Stimulated activated naive CD8-positive, alpha-beta T cell treated with anti-CD3 and anti-CD28 coated beads, Interleukin-15, amount 100 ng/mL, for 72 hours (primary cell): ENCODE measurements around the gene LEP.

Experiments
- ATAC-seq: fragments of 150-1000 bp; cut with Tn5 transposase; 2 replicates; pipeline ENCODE4 v1.10.0; 2021; ENCODE audit warnings: mild to moderate bottlenecking, moderate library complexity
- DNase-seq, 2 donors: peaks; one replicate each; pipeline ENCODE4 v3.0.0; 2021 to 2022
- H3K27ac Mint-ChIP-seq, 2 donors: one replicate each; pipeline ENCODE4 v1.8.0; 2022; ENCODE audit warnings: mild to moderate bottlenecking in 2 of 2, mixed read lengths in 2 of 2, moderate library complexity in 2 of 2
- H3K27me3 Mint-ChIP-seq: one replicate; pipeline ENCODE4 v1.8.0; 2022; ENCODE audit warnings: mixed read lengths
- H3K4me1 Mint-ChIP-seq: one replicate; pipeline ENCODE4 v1.8.0; 2022; ENCODE audit warnings: mild to moderate bottlenecking, mixed read lengths
- H3K4me3 Mint-ChIP-seq, 2 donors: one replicate each; pipeline ENCODE4 v1.8.0; 2022; ENCODE audit warnings: mild to moderate bottlenecking in 2 of 2, mixed read lengths in 2 of 2, moderate library complexity in 1 of 2
- H3K9me3 Mint-ChIP-seq, 2 donors: one replicate each; pipeline ENCODE4 v1.8.0; 2022; ENCODE audit warnings: mixed read lengths in 2 of 2

LEP gene

GRCh38 chr7:128255271-128255670 lies 14.2 kb downstream of the LEP start:
- no peak overlapping the region for H3K27ac Mint-ChIP-seq
- no peak for ATAC-seq
- no peak for DNase-seq
- no peak overlapping the region for H3K4me3 Mint-ChIP-seq
- H3K4me1 Mint-ChIP-seq: no peaks in the 10 kb centered on the region
- peaks cover 12% of the 10 kb centered on the region for H3K27me3 Mint-ChIP-seq
- no peaks in the 10 kb centered on the region for H3K9me3 Mint-ChIP-seq

- ATAC-seq: no peak
- no peak for DNase-seq
- peaks cover 6% of the 10 kb centered on the region for H3K27me3 Mint-ChIP-seq
- no peaks in the 10 kb centered on the region for H3K4me1 Mint-ChIP-seq
- no peak overlapping the region for H3K4me3 Mint-ChIP-seq
- H3K27ac Mint-ChIP-seq: no peak overlapping the region
- H3K9me3 Mint-ChIP-seq: no peaks in the 10 kb centered on the region
Measured at GRCh38 chr7:128257458-128257857, 16.4 kb downstream of the LEP start.

- DNase-seq: no peak
- Mint-ChIP-seq H3K27ac (no peak overlapping the region), H3K4me3 (no peak overlapping the region), H3K4me1 (no peaks in the 10 kb centered on the region), H3K9me3 (no peaks in the 10 kb centered on the region), H3K27me3 (peaks cover 6% of the 10 kb centered on the region)
- ATAC-seq: no peak
Measured at GRCh38 chr7:128259131-128260061, 18.3 kb downstream of the LEP start.

- Mint-ChIP-seq H3K4me1 (no peaks in the 10 kb centered on the region), H3K9me3 (no peaks in the 10 kb centered on the region), H3K4me3 (no peak overlapping the region), H3K27ac (no peak overlapping the region), H3K27me3 (peaks cover 6% of the 10 kb centered on the region)
- ATAC-seq (no peak), DNase-seq (no peak)
Measured at GRCh38 chr7:128260069-128260795, 19.2 kb downstream of the LEP start.

GRCh38 chr7:128262273-128263028 lies 21.4 kb downstream of the LEP start:
- Mint-ChIP-seq H3K27me3 (peaks cover 15% of the 10 kb centered on the region), H3K9me3 (no peaks in the 10 kb centered on the region), H3K27ac (no peak overlapping the region), H3K4me3 (no peak overlapping the region), H3K4me1 (no peaks in the 10 kb centered on the region)
- DNase-seq: no peak
- ATAC-seq: no peak

- H3K4me3 Mint-ChIP-seq: no peak overlapping the region
- DNase-seq (no peak), ATAC-seq (no peak)
- H3K4me1 Mint-ChIP-seq: no peaks in the 10 kb centered on the region
- no peak overlapping the region for H3K27ac Mint-ChIP-seq
- H3K27me3 Mint-ChIP-seq: peaks cover 20% of the 10 kb centered on the region
- no peaks in the 10 kb centered on the region for H3K9me3 Mint-ChIP-seq
Measured at GRCh38 chr7:128263420-128263819, 22.3 kb downstream of the LEP start.

- H3K27me3 Mint-ChIP-seq: peaks cover 30% of the 10 kb centered on the region
- H3K4me3 Mint-ChIP-seq: no peak overlapping the region
- H3K27ac Mint-ChIP-seq: no peak overlapping the region
- no peaks in the 10 kb centered on the region for H3K9me3 Mint-ChIP-seq
- H3K4me1 Mint-ChIP-seq: no peaks in the 10 kb centered on the region
- no peak for ATAC-seq
- no peak for DNase-seq
Measured at GRCh38 chr7:128264477-128264876, 23.4 kb downstream of the LEP start.

GRCh38 chr7:128265156-128265905 lies 24.3 kb downstream of the LEP start:
- Mint-ChIP-seq H3K27ac (no peak overlapping the region), H3K4me3 (no peak overlapping the region), H3K27me3 (peaks cover 39% of the 10 kb centered on the region), H3K4me1 (no peaks in the 10 kb centered on the region), H3K9me3 (no peaks in the 10 kb centered on the region)
- ATAC-seq (no peak), DNase-seq (no peak)

GRCh38 chr7:128265906-128266300 lies 24.8 kb downstream of the LEP start:
- Mint-ChIP-seq H3K27me3 (peaks cover 45% of the 10 kb centered on the region), H3K9me3 (no peaks in the 10 kb centered on the region), H3K27ac (no peak overlapping the region), H3K4me3 (no peak overlapping the region), H3K4me1 (no peaks in the 10 kb centered on the region)
- ATAC-seq: no peak
- DNase-seq: no peak

- Mint-ChIP-seq H3K4me3 (no peak overlapping the region), H3K27ac (no peak overlapping the region), H3K27me3 (peaks cover 51% of the 10 kb centered on the region), H3K4me1 (no peaks in the 10 kb centered on the region), H3K9me3 (no peaks in the 10 kb centered on the region)
- ATAC-seq (no peak), DNase-seq (no peak)
Measured at GRCh38 chr7:128266529-128266882, 25.4 kb downstream of the LEP start.

GRCh38 chr7:128266883-128267594 lies 26.0 kb downstream of the LEP start:
- H3K4me3 Mint-ChIP-seq: no peak overlapping the region
- H3K9me3 Mint-ChIP-seq: no peaks in the 10 kb centered on the region
- H3K27ac Mint-ChIP-seq: no peak overlapping the region
- H3K4me1 Mint-ChIP-seq: no peaks in the 10 kb centered on the region
- no peak for DNase-seq
- ATAC-seq: no peak
- peaks cover 55% of the 10 kb centered on the region for H3K27me3 Mint-ChIP-seq

GRCh38 chr7:128267595-128267924 lies 26.5 kb downstream of the LEP start:
- no peaks in the 10 kb centered on the region for H3K4me1 Mint-ChIP-seq
- ATAC-seq (no peak), DNase-seq (no peak)
- peaks cover 61% of the 10 kb centered on the region for H3K27me3 Mint-ChIP-seq
- H3K4me3 Mint-ChIP-seq: no peak overlapping the region
- no peak overlapping the region for H3K27ac Mint-ChIP-seq
- H3K9me3 Mint-ChIP-seq: no peaks in the 10 kb centered on the region

GRCh38 chr7:128268233-128268632 lies 27.2 kb downstream of the LEP start:
- Mint-ChIP-seq H3K27me3 (peaks cover 67% of the 10 kb centered on the region), H3K4me3 (no peak overlapping the region), H3K4me1 (no peaks in the 10 kb centered on the region), H3K9me3 (no peaks in the 10 kb centered on the region), H3K27ac (no peak overlapping the region)
- DNase-seq: no peak
- no peak for ATAC-seq

- no peak for ATAC-seq
- Mint-ChIP-seq H3K9me3 (no peaks in the 10 kb centered on the region), H3K4me3 (no peak overlapping the region), H3K4me1 (peaks cover 2% of the 10 kb centered on the region), H3K27me3 (peaks cover 68% of the 10 kb centered on the region), H3K27ac (no peak overlapping the region)
- no peak for DNase-seq
Measured at GRCh38 chr7:128270826-128271272, 29.8 kb downstream of the LEP start.

- Mint-ChIP-seq H3K9me3 (no peaks in the 10 kb centered on the region), H3K4me3 (no peak overlapping the region), H3K4me1 (peaks cover 6% of the 10 kb centered on the region), H3K27me3 (peaks cover 67% of the 10 kb centered on the region), H3K27ac (no peak overlapping the region)
- ATAC-seq (peak; percentile 28), DNase-seq (no peak)
Measured at GRCh38 chr7:128271471-128271941, 30.4 kb downstream of the LEP start.
